Naive thymus-derived CD4-positive, alpha-beta T cell (primary cell): ENCODE data around the gene GP1BB. TPM values are rescaled to one million over a fixed set of nuclear protein-coding genes. Genes with fewer than 3 reads are reported as not detected.

Source experiments
- ATAC-seq: fragments of 150-1000 bp; cut with Tn5 transposase; 2 replicates; pipeline ENCODE4 v1.10.0; 2021; ENCODE audit warnings: mild to moderate bottlenecking, moderate library complexity
- CTCF ChIA-PET: fragments of 350-600 bp; sonication (Branson Sonifier 250); formaldehyde crosslinking; loops from one replicate; lab custom pipeline; 2021; ENCODE audit warnings: antibody characterized with exemption; lab: Charles Lee
- POLR2A ChIA-PET: fragments of 350-600 bp; sonication (Branson Sonifier 250); formaldehyde crosslinking; loops from one replicate; lab custom pipeline; 2021; ENCODE audit warnings: antibody characterized with exemption, inconsistent platforms; lab: Charles Lee
- DNase-seq, 9 donors: peaks; one replicate each; pipeline versions ENCODE4 v3.0.0 to v3.0.0-alpha.2; 2020 to 2022; ENCODE audit warnings: mixed read lengths in 1 of 9
- H3K27ac ChIP-seq: one replicate; pipeline ENCODE4 v1.7.0; 2013; ENCODE audit warnings: mild to moderate bottlenecking, low read depth, low read length, moderate library complexity
- H3K27me3 ChIP-seq, 2 donors: one replicate each; pipeline ENCODE4 v1.7.0; 2013; ENCODE audit warnings: low read length in 2 of 2, mild to moderate bottlenecking in 2 of 2, moderate library complexity in 2 of 2; ENCODE audit not compliant: control insufficient read depth in 2 of 2, insufficient read depth in 2 of 2
- H3K36me3 ChIP-seq, 3 experiments: 1 replicate in 2 of 3; 2 replicates in 1 of 3; pipeline ENCODE4 v1.7.0; 2013; ENCODE audit warnings: low read length in 3 of 3, mild to moderate bottlenecking in 3 of 3, moderate library complexity in 1 of 3; ENCODE audit not compliant: insufficient read depth in 3 of 3, control insufficient read depth in 2 of 3
- H3K4me1 ChIP-seq, 2 donors: one replicate each; pipeline ENCODE4 v1.7.0; 2013; ENCODE audit warnings: low read length in 2 of 2, mild to moderate bottlenecking in 2 of 2, moderate library complexity in 1 of 2; ENCODE audit not compliant: control insufficient read depth in 2 of 2, insufficient read depth in 2 of 2
- H3K4me3 ChIP-seq: 2 replicates; pipeline ENCODE4 v1.7.0; 2013; ENCODE audit warnings: mild to moderate bottlenecking, low read length
- H3K9me3 ChIP-seq, 3 experiments: 1 replicate in 2 of 3; 2 replicates in 1 of 3; pipeline ENCODE4 v1.7.0; 2013; ENCODE audit warnings: low read length in 3 of 3; ENCODE audit not compliant: control insufficient read depth in 2 of 3
- H3K27ac Mint-ChIP-seq, 9 donors: one replicate each; pipeline ENCODE4 v1.8.0; 2020 to 2022; ENCODE audit warnings: mixed read lengths in 9 of 9, mild to moderate bottlenecking in 8 of 9, moderate library complexity in 5 of 9, inconsistent platforms in 2 of 9
- H3K27me3 Mint-ChIP-seq, 5 donors: one replicate each; pipeline ENCODE4 v1.8.0; 2021 to 2022; ENCODE audit warnings: mixed read lengths in 5 of 5, mild to moderate bottlenecking in 1 of 5
- H3K36me3 Mint-ChIP-seq, 5 donors: one replicate each; pipeline ENCODE4 v1.8.0; 2020 to 2022; ENCODE audit warnings: mixed read lengths in 5 of 5, mild to moderate bottlenecking in 3 of 5, inconsistent platforms in 1 of 5
- H3K4me1 Mint-ChIP-seq, 7 donors: one replicate each; pipeline ENCODE4 v1.8.0; 2020 to 2022; ENCODE audit warnings: mixed read lengths in 7 of 7, mild to moderate bottlenecking in 3 of 7, inconsistent platforms in 1 of 7
- H3K4me3 Mint-ChIP-seq, 10 donors: one replicate each; pipeline ENCODE4 v1.8.0; 2020 to 2022; ENCODE audit warnings: mild to moderate bottlenecking in 10 of 10, mixed read lengths in 10 of 10, moderate library complexity in 6 of 10, inconsistent platforms in 2 of 10
- H3K9me3 Mint-ChIP-seq, 11 donors: one replicate each; pipeline ENCODE4 v1.8.0; 2020 to 2022; ENCODE audit warnings: mixed read lengths in 11 of 11, mild to moderate bottlenecking in 4 of 11, inconsistent platforms in 1 of 11, moderate library complexity in 1 of 11
- intact Hi-C, 2 donors: fragments of 100-400 bp; cut with micrococcal nuclease; formaldehyde crosslinking; loops; one replicate each; pipeline ENCODE4 v1.15.1; 2023
- polyA plus RNA-seq, 2 donors: library from polyadenylated mRNA; unstranded; fragments of 300-500 nt; fragmentation: Illumina TruSeq; gene quantifications; one replicate each; pipeline ENCODE4 v1.2.3, GENCODE V29; 2021
- total RNA-seq, 6 experiments: library from RNA in 5 of 6; stranded (reverse) in 5 of 6; gene quantifications; 1 replicate in 5 of 6; 2 replicates in 1 of 6; pipeline ENCODE4 v1.2.3 and lab custom pipeline; 2021 to 2026

Gene GP1BB
- total and polyA plus RNA-seq, 7 experiments from 2014 or later, result 0.40 to 3.0 TPM; not detected in 5

- H3K27ac Mint-ChIP-seq, result peak overlapping the region in 1 of 9 donors; percentile 20
- H3K4me1 ChIP-seq, result no peaks in the 10 kb centered on the region
- intact Hi-C loops, result no loop called here
- no peaks in the 10 kb centered on the region for H3K9me3 Mint-ChIP-seq
- POLR2A ChIA-PET, result no interaction called here
- peaks cover 0 to 3% (median 0%) of the 10 kb centered on the region in 7 donors for H3K4me1 Mint-ChIP-seq
- H3K36me3 Mint-ChIP-seq, result no peaks in the 10 kb centered on the region
- ATAC-seq (no peak), DNase-seq (no peak)
- H3K4me3 ChIP-seq, result no peak overlapping the region
- no peaks in the 10 kb centered on the region for H3K9me3 ChIP-seq
- H3K27ac ChIP-seq, result no peak overlapping the region
- CTCF ChIA-PET, result interaction anchor here (0.8 kb wide), 1 partner anchor 13 kb away, joined by 3 read pairs; no protein-coding TSS in a partner anchor
- H3K27me3 ChIP-seq, result no peaks in the 10 kb centered on the region
- H3K27me3 Mint-ChIP-seq, result no peaks in the 10 kb centered on the region
- no peaks in the 10 kb centered on the region for H3K36me3 ChIP-seq
- no peak overlapping the region for H3K4me3 Mint-ChIP-seq
Observed at GRCh38 chr22:19744350-19745006, 21.1 kb downstream of the GP1BB start.

DNA sequence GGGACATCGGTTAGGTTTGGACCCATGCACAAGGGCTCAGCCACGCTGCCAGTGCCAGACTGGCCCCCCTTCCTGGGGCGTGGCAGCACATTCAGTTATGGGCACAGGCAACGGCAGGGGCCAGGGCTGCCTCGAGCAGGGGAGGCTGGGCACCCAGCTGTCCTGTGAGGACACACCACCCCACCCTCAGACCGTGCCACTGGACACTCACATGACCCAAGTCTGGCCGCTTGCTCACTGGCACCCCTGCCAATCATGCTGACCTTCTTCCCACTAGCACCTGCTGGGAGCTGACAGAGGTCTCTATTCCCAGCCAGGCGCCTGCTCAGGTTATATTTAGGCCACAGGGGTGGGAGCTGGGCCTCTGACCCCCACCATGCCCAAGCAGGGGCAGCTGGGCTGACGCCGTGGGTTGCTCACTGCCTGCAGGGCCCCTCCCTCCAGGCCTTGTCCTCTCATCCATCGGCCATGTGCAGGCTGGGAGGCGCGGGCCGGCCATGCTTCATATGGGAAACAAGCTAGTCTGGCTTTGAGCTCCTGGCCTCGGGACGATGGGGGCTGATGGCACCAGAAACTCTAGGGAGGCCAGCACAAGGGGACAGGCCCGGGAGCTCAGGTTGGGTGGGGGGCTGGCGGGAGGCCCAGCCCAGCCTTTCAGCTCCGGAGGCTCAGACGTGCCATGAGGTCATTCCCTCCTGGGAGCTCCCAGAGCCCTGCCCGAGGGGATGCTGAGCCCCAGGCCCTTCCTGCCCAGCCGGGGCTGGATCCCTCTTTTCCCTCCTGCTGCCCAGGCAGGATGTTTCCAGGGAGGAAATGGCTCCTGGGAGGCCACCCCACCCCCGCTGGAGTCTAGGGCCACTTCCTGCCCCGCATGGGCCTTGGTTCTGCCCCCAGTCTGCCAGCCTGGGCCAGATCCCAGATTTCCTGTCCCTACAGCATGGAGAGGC lies 22.1 kb downstream of the GP1BB start:
- Histone ChIP-seq H3K27me3 (no peaks in the 10 kb centered on the region), H3K36me3 (no peaks in the 10 kb centered on the region), H3K4me1 (no peaks in the 10 kb centered on the region), H3K4me3 (no peak overlapping the region), H3K27ac (no peak overlapping the region), H3K9me3 (no peaks in the 10 kb centered on the region)
- DNase-seq, result no peak
- H3K36me3 Mint-ChIP-seq, result no peaks in the 10 kb centered on the region
- H3K9me3 Mint-ChIP-seq, result no peaks in the 10 kb centered on the region
- intact Hi-C loops, result no loop called here
- no peak for ATAC-seq
- no peaks in the 10 kb centered on the region for H3K27me3 Mint-ChIP-seq
- no peak overlapping the region for H3K27ac Mint-ChIP-seq
- no peak overlapping the region for H3K4me3 Mint-ChIP-seq
- CTCF ChIA-PET, result interaction anchor here (0.8 to 1.3 kb wide), 2 partner anchors 12 to 15 kb away, joined by 3 read pairs; no protein-coding TSS in a partner anchor
- peaks cover 0 to 3% (median 0%) of the 10 kb centered on the region in 7 donors for H3K4me1 Mint-ChIP-seq
- POLR2A ChIA-PET, result no interaction called here

DNA sequence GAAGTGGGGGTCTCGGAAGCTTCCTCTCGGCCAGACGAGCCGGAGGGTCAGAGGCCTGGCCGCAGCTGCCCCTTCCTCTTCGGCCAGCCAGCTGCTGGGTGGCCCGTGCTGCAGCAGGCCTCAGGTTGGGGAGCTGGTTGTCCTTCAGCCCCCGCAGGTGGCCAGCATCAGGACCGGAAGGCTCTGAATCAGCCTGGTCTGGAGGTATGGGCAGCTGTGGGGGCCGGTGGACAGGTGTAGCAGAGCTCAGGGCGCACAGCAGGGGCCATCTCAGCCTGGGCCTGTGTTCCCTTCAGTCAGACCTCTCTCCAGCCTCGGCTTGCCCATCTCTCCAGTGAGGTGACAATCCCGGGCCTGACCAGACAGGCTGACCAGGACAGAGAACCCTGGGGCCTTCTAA lies 23.4 kb downstream of the GP1BB start:
- intact Hi-C loops, result no loop called here
- Mint-ChIP-seq H3K36me3 (no peaks in the 10 kb centered on the region), H3K9me3 (no peaks in the 10 kb centered on the region), H3K4me3 (no peak overlapping the region), H3K27ac (no peak overlapping the region), H3K4me1 (peaks cover 0 to 3% (median 0%) of the 10 kb centered on the region in 7 donors), H3K27me3 (no peaks in the 10 kb centered on the region)
- ATAC-seq (no peak), DNase-seq (no peak)
- ChIA-PET POLR2A (no interaction called here), CTCF (no interaction called here)
- no peaks in the 10 kb centered on the region for H3K27me3 ChIP-seq
- H3K27ac ChIP-seq, result no peak overlapping the region
- no peaks in the 10 kb centered on the region for H3K9me3 ChIP-seq
- H3K4me1 ChIP-seq, result no peaks in the 10 kb centered on the region
- no peaks in the 10 kb centered on the region for H3K36me3 ChIP-seq
- no peak overlapping the region for H3K4me3 ChIP-seq

DNA sequence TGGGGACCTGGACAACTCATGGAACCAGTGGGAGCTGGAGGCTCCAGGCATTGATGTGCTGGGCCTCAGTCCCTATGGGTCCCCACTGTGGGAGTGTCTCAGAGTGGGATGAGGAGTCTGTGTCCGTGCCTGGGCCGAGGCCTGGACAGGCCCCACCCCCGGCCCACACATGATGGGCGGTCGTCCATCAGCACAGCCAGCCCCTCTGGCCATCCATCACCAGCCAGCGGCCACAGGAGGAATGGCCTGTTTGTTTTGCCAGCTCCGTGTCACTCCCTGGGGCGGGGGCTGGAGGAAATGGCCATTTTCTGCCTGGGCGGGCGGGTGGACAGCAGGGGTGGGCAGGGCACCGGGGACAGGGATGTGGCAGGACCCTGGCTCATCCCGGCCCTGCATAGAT lies 24.2 kb downstream of the GP1BB start:
- peaks cover 0 to 3% (median 0%) of the 10 kb centered on the region in 7 donors for H3K4me1 Mint-ChIP-seq
- POLR2A ChIA-PET, result no interaction called here
- no peak overlapping the region for H3K27ac Mint-ChIP-seq
- H3K4me1 ChIP-seq, result no peaks in the 10 kb centered on the region
- H3K27me3 Mint-ChIP-seq, result peaks cover 0 to under 1% (median under 1%) of the 10 kb centered on the region in 5 donors
- CTCF ChIA-PET, result no interaction called here
- H3K4me3 Mint-ChIP-seq, result no peak overlapping the region
- H3K27ac ChIP-seq, result no peak overlapping the region
- H3K36me3 Mint-ChIP-seq, result no peaks in the 10 kb centered on the region
- H3K4me3 ChIP-seq, result no peak overlapping the region
- no peaks in the 10 kb centered on the region for H3K36me3 ChIP-seq
- ATAC-seq, result no peak
- H3K9me3 Mint-ChIP-seq, result no peaks in the 10 kb centered on the region
- no peak for DNase-seq
- H3K27me3 ChIP-seq, result no peaks in the 10 kb centered on the region
- H3K9me3 ChIP-seq, result no peaks in the 10 kb centered on the region
- intact Hi-C loops, result no loop called here

DNA sequence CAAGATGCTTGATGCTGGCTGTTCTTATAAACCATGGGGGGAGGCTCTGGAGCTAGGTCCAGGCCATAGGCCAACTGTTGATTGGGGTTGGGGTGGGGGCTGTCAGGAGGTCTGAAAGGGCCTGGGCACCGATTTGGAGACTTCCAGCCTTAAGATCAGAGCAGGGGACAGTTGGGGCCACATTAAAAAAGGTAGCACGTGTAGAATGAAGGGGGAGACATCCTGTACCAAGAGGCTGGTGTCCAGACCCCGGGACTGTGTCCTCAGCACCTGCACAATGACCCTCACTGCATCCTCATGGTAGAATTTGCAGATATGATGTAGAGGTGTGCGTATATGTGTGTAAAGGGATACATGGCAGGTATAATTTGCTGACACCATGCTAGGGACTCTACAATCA lies 24.8 kb downstream of the GP1BB start:
- Mint-ChIP-seq H3K9me3 (no peaks in the 10 kb centered on the region), H3K36me3 (no peaks in the 10 kb centered on the region), H3K27me3 (peaks cover 0 to 7% (median 6%) of the 10 kb centered on the region in 5 donors), H3K27ac (no peak overlapping the region), H3K4me3 (no peak overlapping the region), H3K4me1 (peaks cover 0 to 3% (median 0%) of the 10 kb centered on the region in 7 donors)
- DNase-seq (no peak), ATAC-seq (no peak)
- Histone ChIP-seq H3K27ac (no peak overlapping the region), H3K27me3 (no peaks in the 10 kb centered on the region), H3K4me1 (no peaks in the 10 kb centered on the region), H3K9me3 (no peaks in the 10 kb centered on the region), H3K36me3 (no peaks in the 10 kb centered on the region), H3K4me3 (no peak overlapping the region)
- intact Hi-C loops, result no loop called here
- CTCF ChIA-PET, result no interaction called here
- POLR2A ChIA-PET, result no interaction called here

DNA sequence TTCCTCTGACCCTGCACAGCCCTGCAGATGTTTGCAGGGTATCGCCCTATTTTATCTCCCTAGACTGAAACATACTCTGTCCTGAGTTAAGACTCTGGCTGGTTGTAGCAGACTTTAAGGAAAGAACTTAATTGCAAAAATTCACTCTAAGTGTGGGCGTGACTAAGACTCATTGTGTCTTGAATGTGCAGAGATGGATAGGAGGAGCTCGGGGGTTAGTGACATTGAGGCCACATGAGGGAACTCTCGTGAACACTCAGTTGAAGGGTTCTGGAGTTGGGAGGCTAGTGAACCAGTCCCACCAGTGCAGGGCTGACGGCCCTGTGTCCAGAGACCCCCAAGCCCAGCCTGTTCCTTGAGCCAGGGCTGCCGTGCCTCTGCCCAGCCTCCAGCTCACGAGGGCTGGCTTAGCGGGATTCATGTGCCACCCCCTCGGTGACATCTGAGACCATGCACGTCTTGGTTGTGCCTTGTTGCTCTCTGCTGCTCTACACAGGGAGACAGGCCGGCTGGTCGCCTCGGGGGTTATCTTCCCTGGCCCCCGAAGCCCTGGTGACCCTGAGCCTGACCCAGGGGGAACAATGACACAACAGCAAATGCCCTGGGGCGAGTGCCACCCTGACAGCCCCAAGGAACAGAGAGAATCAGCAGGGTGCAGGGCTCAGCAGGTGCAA lies 25.8 kb downstream of the GP1BB start:
- no peaks in the 10 kb centered on the region for H3K4me1 ChIP-seq
- CTCF ChIA-PET, result interaction anchor here (1.3 kb wide), 1 partner anchor 148 kb away, joined by 3 read pairs; no protein-coding TSS in a partner anchor
- H3K36me3 ChIP-seq, result no peaks in the 10 kb centered on the region
- H3K27me3 ChIP-seq, result no peaks in the 10 kb centered on the region
- H3K27ac ChIP-seq, result no peak overlapping the region
- no peak overlapping the region for H3K4me3 ChIP-seq
- POLR2A ChIA-PET, result no interaction called here
- no peak for DNase-seq
- no peaks in the 10 kb centered on the region for H3K9me3 Mint-ChIP-seq
- no peaks in the 10 kb centered on the region for H3K36me3 Mint-ChIP-seq
- no peaks in the 10 kb centered on the region for H3K9me3 ChIP-seq
- peaks cover 0 to 3% (median 0%) of the 10 kb centered on the region in 7 donors for H3K4me1 Mint-ChIP-seq
- no peak for ATAC-seq
- H3K27ac Mint-ChIP-seq, result peak overlapping the region in 1 of 9 donors; percentile 59
- no peak overlapping the region for H3K4me3 Mint-ChIP-seq
- intact Hi-C loops, result no loop called here
- peaks cover 4 to 13% (median 11%) of the 10 kb centered on the region in 5 donors for H3K27me3 Mint-ChIP-seq
